ENCODE data around the gene HOPX.
"Not testable (repeated sequence)": the region's sequence is repeated elsewhere in the genome, so short reads cannot be mapped to it uniquely, and the experiment has no call there.

HOPX gene

GRCh38 chr4:56686537-56687231 is 5.6 kb upstream of the HOPX start:
- DNase-seq: no peak

GRCh38 chr4:56684320-56685050 is 3.4 kb upstream of the HOPX start:
- DNase-seq: no peak

GRCh38 chr4:56683455-56683854 is 2.4 kb upstream of the HOPX start:
- DNase-seq: no peak

- no peak for DNase-seq
These were observed 893 bp upstream of the HOPX start for GRCh38 chr4:56681853-56682525.

GRCh38 chr4:56680266-56680665 is 830 bp downstream of the HOPX start:
- DNase-seq: no peak

- no peak for DNase-seq
These were observed 3.4 kb downstream of the HOPX start for GRCh38 chr4:56677711-56678110.

- no peak for DNase-seq
These were observed 6.1 kb downstream of the HOPX start for GRCh38 chr4:56674984-56675383.

- DNase-seq: no peak
These were observed 9.2 kb downstream of the HOPX start for GRCh38 chr4:56671860-56672259.

GRCh38 chr4:56671373-56671772 is 9.7 kb downstream of the HOPX start:
- DNase-seq: no peak

GRCh38 chr4:56668267-56668666 is 12.8 kb downstream of the HOPX start:
- DNase-seq: no peak

- DNase-seq: not testable (repeated sequence)
These were observed 13.7 kb downstream of the HOPX start for GRCh38 chr4:56667396-56667795.

- DNase-seq: no peak
These were observed 14.8 kb downstream of the HOPX start for GRCh38 chr4:56666279-56666678.

GRCh38 chr4:56665781-56666180 is 15.3 kb downstream of the HOPX start:
- DNase-seq: no peak

- no peak for DNase-seq
These were observed 18.2 kb downstream of the HOPX start for GRCh38 chr4:56662782-56663468.

- DNase-seq: no peak
These were observed 21.1 kb downstream of the HOPX start for GRCh38 chr4:56659946-56660345.

GRCh38 chr4:56658528-56658927 is 22.6 kb downstream of the HOPX start:
- DNase-seq: no peak

GRCh38 chr4:56657818-56658217 is 23.3 kb downstream of the HOPX start:
- DNase-seq: no peak

GRCh38 chr4:56657128-56657527 is 24.0 kb downstream of the HOPX start:
- no peak for DNase-seq

GRCh38 chr4:56656346-56656643 is 24.8 kb downstream of the HOPX start:
- no peak for DNase-seq

- no peak for DNase-seq
These were observed 25.3 kb downstream of the HOPX start for GRCh38 chr4:56655627-56656345.

GRCh38 chr4:56655209-56655626 is 25.9 kb downstream of the HOPX start:
- no peak for DNase-seq

- DNase-seq: no peak
These were observed 26.9 kb downstream of the HOPX start for GRCh38 chr4:56654238-56654632.
